CD4-positive, alpha-beta T cell treated with Interleukin-6 for 4 hours (primary cell): ENCODE data around the gene RPS6KL1.
"Not testable (repeated sequence)": the region's sequence is repeated elsewhere in the genome, so short reads cannot be mapped to it uniquely, and the experiment has no call there.

Source experiments
- DNase-seq: peaks from one replicate; pipeline ENCODE4 v3.0.0-alpha.2; 2020; ENCODE audit warnings: mixed read lengths

The RPS6KL1 gene

DNA sequence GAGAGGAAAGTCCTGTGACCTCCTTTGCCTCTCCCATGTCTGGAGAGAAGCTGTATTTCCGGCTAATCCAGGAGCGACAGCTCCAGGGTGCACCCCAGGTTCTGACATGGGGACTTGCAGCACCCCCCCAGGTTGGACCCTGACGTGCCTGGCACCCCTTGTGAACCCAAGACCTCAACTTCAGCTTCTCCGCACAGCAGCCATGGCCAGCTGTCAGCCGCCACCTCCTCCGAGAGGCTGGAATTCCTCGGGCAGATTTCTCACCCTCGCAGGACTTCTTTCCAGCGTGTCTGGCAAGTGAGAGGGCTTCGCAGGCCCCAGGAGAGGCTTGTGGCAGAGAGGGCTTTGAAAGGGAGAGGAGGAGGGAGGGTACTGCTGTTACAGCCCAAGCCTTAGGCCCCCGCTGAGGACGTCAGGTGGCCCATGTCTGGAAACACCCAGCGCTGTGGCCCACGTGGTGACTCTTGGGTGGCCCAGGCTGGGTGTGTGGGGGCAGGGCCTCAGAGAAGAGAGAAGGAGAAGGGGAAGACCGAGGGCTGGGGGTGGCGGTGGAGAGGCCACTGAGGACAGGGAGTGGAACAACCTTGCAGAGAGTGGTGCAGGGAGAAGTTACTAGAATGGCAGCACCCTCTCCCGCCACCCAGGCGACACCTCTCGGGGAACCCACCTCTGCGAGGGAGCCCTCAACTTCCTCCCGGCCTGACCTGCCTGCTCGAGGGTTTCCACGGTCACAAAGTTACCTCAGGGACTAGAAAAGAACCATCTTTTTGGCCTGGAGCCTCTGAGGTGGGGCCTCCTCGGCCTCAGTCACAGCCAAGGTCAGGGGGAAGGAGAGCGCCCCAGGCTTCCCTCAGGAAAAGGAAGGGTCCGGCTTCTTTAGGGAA lies 11.7 kb upstream of the RPS6KL1 start:
- DNase-seq: no peak

DNA sequence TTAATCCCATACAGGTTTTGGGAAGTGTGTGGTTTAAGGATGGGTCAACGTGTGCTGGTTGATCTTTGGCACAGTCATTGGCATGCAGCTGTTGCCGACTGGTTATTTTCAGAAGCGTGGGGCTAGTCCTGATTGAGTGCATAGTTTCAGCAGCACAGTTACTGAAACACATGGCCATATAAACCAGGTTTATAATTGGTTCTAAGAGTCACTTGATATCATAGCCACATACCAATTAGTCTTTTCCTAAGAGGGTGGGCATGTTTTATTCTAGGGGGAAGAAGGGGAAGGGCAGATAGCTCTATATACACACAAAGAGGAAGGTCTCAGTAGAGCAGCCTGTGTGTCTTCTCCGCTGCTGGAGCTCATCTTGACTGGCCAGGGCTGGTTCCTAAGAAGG lies 11.0 kb upstream of the RPS6KL1 start:
- no peak for DNase-seq

DNA sequence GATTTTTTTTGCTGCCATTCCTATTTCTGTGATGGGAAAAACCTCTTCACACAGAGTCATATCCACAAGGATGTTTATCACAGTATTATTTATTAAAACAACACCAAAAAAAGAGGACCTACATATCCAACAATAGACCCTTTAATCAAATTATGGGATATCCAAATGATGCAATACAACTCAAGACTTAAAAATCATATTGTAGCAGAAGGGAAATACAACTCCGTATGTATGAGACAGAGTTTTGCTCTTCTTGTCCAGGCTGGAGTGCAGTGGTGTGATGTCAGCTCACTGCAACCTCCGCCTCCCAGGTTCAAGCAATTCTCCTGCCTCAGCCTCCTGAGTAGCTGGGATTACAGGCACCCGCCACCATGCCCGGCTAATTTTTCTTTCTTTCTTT lies 9.9 kb upstream of the RPS6KL1 start:
- not testable (repeated sequence) for DNase-seq

DNA sequence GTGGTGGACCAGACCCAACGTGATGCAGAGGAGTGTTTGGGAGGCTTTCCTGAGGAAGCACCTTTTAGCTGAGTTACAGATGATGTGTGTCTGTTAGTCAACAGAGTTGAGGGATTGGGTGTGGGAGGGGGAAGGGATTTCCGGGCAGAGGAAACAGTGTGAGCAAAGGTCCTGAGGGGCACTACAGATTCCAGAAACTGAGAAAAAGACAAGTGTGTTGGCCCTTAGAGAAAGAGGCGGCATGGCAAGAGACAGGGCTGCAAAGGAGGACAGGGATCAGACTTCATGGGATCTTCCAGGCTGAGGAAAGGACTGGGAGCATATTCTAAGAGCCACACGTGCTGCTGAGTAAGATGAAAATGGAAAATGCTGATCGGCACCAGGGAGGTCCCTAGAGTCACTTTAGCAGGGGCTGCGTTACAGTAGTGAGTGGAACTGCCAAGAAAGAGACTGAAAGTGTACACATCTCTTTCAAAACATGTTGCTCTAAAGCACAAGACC lies 9.4 kb upstream of the RPS6KL1 start:
- no peak for DNase-seq

DNA sequence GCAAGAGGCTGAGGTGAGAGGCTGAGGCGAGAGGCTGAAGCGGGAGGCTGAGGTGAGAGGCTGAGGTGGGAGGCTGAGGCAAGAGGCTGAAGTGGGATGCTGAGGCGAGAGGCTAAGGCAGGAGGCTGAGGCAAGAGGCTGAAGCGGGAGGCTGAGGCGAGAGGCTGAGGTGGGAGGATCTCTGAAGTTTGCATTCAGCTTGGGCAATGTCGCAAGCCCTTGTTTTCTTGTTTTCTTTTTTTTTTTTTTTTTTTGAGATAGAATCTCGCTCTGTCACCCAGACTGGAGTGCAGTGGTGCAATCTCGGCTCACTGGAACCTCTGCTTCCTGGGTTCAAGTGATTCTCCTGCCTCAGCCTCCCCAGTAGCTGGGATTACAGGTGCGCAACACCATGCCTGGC lies 8.7 kb upstream of the RPS6KL1 start:
- not testable (repeated sequence) for DNase-seq

DNA sequence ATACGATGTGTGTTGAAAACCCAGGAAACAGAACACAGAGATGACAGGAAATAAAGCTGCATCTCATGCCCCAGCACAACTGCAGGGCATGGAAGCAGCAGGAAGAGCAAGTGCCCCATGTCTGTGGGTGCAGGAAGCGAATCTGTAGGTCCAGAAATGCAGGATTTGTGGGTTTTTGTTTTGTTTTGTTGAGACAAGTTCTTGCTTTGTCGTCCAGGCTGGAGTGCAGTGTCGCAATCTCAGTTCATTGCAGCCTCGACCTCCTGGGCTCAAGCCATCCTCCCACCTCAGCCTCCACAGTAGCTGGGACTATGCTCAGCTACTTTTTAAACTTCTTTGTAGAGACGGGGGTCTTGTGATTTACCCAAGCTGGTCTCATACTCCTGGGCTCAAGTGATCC lies 6.2 kb upstream of the RPS6KL1 start:
- no peak for DNase-seq

DNA sequence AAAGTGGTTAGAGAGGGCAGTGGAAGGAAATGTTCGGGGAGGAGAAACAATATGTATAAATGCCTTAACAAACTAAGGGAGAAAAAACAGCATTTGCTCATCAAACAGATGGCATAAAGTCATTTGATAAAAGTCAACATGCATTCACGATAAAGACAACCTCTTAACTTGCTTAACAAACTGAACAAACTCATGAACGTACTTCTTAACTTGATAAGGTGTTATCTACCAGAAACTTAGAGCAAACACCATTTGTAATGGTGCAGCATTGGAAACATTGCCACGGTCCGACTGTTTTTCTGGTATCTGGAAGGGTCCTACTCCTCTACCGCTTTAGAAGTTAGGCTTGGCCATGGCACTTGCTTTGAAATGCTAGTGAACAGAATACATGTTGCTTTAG lies 4.2 kb upstream of the RPS6KL1 start:
- no peak for DNase-seq

DNA sequence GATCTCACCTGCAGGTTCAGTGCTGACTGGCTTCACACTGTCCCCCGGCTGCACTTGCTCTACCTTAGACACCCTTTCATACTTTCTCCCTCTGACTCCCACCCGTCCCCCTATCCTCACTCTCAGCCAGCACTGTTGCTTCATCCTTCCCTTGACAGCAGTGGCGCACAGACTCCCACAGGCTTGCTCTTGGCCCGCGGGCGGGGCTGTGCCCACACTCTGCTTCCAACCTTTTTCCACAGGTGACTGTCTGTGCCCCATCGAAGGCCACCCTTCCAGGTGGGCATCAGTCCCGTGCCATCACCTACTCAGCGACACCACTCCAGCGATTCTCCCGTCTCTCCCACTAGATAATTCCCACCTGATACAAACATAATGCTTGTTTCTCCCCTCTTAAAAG lies 1.0 kb upstream of the RPS6KL1 start:
- DNase-seq: no peak

DNA sequence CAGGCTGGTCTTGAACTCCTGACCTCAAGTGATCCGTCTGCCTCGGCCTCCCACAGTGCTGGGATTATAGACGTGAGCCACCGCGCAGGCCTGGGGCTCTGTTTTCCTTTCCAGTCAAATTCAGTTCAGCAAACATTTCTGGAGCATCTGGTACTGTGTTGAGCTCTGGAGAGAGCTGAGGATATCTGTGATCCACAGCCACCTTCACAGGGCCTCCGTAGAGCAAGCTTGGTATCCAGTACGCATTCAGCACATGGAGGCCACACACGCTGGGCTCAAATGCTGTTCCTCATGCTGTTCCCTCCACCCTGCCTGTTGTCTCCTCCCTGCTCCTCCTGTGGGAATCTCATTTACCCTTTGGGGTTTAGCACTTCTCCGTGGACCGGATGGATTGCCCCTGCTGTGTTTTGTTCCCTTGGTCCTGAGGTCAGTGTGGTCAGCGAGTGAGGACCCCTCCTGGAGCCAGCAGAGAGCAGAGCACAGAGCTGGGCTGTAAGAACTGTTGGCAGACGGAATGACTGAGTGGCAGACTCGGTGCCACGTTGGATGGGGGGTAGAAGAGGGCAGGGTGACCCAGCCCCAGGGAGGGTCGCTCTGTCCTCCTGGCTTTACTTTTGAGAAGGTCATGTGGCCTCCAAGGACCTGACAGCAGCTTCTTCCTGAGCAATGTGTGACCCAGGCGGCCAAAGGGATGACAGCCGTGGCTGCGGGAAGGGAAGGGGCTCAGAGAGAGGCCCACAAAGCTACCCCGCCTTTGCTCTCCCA lies 891 bp downstream of the RPS6KL1 start:
- no peak for DNase-seq

DNA sequence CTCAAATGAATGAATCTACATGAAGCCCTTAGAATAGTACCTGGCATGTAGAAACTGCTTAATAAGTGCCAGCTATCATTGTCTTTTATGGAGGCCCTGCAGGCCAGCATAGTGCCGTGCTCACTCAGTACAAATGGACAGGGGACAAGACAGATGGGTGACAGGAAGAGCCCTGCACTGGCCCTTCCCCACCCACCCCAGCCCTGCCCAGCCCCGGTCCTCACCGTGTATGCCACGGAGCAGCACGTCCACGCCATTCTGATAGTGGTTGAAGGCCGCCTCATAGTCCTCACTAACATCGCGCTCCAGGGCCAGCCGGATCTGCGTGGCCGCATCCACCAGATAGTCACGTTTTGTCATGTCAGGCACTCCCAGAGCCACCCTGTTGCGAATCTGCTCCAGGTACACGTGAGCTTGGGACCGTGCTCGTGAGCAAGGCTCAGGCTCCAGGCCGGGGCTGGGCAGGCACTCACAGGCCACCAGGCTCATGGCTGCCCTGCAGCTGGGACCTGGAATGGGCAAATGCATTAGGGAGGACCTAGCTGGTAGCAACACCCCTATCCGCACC lies 1.9 kb downstream of the RPS6KL1 start:
- no peak for DNase-seq

DNA sequence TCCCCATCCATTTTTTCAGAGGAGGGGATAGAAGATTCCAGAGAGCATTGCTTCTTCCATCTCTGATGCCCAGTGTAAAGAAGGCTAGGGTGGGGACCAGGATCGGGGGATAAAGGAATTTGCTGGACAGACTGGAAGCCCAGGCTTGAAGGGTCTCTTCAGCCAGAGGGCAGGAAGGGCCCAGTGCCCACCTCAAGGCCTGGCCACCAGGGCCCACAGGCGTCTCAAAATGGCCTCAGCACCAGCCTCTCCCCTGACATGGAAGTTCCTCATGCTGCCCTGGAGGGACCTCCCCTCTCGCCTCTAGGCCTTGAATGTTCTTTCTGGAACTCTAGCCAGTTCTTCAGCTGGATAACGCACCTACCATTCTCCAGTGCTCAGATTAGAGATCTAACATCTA lies 2.8 kb downstream of the RPS6KL1 start:
- no peak for DNase-seq

DNA sequence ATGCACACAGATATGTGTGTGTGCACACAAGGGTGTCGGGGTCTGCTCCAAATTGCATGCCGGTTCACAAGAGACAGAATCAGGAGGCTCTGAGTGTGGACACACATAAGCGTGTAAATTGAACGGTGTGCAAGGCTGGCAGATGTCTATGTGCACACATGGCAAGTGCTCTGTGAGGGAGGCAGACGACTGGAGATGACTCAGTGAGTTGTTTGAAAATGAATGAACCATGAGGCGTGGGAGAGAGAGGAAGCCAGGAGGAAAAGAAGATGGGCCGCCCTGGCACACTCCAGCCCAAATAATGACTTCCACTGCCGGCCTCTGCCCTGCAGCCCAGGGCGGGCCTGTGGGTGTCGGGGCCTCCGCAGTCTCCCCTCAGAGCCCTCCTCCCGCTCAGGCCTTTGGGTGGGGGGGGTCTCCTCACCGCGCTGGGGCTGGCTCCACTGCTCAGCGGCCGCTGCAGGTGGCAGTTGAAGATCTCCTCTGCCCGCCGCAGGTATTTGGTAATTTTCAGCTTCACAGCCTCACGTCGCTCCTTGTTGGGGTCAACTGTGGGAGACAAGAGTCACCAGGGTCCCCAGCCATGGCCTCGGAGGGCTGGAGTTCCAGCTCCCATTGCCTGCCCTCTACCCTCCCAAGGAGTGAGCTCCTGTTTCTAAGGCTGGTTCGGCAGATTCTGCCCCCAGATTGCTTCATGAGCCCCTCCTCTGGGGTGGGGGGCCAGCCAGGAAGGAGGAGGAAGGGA lies 3.5 kb downstream of the RPS6KL1 start:
- no peak for DNase-seq

DNA sequence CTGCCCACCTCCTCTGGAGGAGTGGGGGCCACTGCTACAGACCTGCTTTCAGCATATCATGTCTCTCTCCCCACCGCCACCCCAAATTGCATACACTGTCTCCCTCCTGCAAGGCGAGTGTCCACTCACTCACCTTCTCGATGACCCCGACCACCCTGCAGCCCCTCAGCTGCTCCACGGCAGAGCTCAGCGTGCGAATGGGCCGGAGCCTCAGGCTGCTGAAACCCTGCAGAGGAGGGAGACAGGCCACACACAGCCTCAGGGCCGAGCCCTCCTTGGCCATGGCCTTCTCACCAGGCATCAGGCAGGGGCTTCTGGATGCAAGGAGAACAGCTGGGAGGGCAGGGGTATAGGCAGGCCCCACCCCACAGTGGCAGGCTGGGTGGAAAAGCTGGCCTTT lies 4.7 kb downstream of the RPS6KL1 start:
- no peak for DNase-seq

DNA sequence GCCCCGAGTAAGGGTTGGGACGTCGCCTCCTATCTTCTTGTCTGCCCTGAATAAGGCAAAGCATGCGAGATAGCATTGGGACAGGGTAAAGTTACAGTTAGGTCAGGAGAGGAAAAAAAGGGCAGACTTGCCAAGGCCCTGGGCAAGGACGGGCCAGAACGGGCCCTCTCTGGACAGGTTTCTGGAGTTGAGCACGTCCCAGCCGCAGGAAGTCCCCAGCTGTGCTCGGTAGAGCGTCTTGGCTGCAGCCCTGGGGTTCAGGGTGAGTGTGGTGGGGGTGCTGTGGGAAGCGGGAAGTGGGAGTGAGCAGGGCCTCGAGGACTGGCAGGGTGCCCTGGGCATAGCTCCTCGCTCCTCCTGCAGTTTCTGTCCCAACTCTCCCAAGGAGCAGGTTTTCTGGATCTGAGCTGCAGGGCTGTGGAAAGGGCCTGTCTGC lies 5.4 kb downstream of the RPS6KL1 start:
- DNase-seq: no peak

DNA sequence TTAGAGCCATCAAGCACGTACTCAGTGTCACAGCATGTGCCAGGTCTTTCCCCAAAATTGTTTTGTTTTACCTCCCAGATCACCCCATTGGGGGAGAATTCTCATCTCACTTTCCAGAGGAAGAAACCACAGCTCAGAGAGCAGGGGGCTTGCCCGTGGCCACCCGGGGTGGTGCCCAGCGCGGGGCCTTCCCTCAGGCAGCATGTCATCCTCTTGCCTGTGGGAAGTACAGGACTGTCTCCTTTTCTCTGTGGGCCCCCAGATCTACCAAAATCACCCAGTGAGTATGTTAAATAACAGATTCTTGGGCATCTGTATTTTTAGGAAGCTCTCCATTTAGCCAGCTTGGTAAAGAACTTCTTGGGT lies 5.9 kb downstream of the RPS6KL1 start:
- no peak for DNase-seq

DNA sequence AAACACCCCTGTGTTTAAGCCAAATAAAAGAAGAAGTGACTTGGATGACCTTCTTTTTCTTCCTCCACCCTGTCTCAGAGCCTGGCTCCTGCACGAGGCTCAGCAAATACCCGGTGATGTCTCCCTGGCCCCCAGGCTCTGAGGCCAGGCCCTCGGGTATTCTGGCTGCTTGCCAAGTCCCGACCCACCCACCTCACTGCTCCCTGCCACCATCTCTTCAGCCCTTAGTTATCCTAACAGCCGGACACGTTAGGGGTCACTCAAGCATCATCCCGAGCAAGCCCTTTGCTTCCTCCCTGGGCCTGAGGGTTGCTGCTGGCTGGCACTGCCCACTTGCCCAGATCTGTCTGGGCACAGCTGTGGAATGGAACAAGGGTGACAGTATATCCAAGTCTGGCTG lies 7.2 kb downstream of the RPS6KL1 start:
- DNase-seq: no peak

DNA sequence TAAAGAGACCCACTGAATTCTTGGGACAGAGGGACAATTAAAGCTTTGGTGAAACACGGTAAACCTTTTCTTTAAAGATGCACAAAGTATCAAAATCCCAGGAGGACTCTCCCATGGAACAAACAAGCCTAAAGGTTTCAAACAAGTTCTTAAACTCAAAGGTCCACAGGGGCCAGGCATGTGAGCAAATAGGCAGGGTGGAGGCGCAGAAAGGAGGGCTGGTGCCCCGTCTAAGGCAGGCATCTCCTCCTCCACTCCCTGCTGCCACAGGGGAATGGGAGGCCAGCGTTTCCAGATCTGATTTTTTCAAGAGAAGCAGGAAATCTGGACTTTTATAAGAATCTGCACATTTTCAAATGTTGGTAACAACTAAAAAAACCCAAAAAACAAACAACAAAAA lies 7.6 kb downstream of the RPS6KL1 start:
- DNase-seq: no peak

DNA sequence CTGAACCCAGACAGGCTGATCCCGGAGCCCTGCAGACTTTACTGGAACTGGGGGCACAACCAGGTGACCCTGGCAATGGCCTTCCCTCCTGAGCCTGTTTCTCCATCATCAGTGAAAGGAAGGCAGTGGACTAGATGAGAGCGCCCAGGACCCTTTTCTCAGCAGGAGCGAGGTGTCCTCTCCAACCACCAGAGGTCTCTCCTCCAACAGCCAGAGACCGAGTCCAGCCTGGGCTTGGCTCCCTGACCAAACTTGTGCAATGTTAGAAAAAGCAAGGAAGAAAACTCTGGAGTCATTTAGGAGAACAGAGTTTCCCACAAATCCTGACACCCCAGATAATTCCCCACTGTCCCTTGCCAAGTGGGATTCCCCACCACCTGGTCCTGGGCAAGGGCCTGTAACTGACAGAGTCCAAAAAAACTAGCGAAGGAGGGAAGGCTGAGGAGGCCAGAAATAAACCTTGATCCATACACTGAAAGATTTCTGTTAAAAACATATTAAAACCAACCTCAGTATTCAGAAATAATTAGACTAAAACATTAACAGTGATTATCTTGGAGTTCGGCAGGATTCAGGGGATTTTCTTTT lies 9.0 kb downstream of the RPS6KL1 start:
- peak; percentile 24 for DNase-seq

DNA sequence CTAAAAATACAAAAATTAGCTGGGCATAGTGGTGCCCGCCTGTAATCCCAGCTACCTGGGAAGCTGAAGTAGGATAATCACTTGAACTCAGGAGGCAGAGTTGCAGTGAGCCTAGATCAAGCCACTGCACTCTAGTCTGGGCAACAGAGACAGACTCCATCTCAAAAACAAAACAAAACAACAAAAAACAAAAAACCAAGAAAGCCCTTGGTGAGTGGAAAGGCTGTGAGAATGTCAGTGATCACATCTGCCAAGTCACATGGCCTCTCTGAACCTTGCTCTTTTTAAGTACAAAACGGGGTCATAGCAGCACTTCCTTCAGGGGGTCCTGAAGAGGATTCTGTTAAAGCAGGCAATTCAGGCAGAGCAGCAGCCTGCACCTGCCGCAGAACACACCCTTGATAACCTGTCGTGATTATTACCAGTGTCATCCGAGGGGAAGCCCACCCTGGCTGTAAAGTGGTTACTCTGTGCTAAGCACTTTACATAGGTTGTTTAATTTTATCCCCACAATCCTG lies 9.6 kb downstream of the RPS6KL1 start:
- no peak for DNase-seq

DNA sequence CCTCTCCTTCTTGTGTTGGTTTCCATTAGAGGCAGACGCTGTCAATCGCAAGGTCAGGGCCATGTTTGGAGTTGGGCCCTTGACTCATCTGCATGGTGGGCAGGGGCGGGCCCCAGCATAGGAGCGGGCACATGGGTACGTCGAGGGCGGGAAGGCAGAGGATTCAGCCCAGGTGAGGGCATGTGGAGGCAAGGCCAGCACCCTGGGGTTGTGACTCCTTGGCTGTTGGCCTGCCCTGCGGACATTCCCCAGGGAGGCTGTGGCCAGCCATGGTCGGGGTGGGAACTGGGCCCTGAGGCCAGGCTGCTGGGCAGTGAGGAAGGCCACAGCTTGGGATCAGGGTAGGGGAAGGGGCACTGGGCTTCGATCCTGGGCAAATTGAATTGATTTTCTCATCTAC lies 10.3 kb downstream of the RPS6KL1 start:
- DNase-seq: no peak

DNA sequence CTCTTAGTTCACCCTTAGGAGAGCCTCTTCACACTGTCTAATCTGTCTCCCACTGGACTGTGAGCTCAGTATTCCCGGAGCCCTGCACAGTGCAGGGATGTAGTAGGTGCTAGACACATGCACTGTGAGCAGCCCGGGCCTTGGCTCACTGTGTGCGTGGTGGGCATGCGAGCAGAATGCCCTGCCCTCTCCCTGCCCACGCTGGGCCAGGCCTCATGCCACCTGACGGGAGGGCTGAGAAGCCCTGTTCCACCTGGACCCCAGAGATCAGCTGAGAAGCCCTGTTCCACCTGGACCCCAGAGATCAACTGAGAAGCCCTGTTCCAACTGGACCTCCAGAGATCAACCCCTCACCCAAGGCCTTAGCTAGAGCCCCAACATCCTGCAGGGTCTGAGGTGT lies 10.9 kb downstream of the RPS6KL1 start:
- no peak for DNase-seq

DNA sequence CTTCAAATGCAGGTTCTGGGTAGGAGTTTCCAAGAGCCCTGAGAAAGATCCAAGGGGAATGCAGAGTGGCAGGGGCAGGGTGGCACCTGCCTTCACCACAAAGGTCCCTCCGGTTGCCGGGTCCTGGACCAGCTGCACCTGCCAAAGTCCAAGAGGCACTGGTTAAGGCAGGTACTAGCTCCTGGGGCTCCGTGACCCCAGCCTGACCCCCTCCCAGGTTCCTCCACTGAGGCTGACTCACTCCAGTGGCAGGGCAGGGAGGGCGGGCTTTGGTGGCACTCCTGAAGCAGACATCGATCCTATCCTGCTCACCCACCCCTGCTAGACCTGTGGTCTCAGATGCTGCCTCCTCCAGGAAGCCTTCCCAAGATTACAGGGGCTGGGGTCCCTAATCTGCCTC lies 11.4 kb downstream of the RPS6KL1 start:
- DNase-seq: no peak
